H9 (cell line): Measurements from ENCODE around the gene RHBDF1. TPM values are rescaled to one million over a fixed set of nuclear protein-coding genes. Genes with fewer than 3 reads are reported as not detected.

Experiments
- DNase-seq: peaks from one replicate; pipeline ENCODE4 v3.0.0-alpha.2; 2017
- H2AFZ ChIP-seq: one replicate; pipeline ENCODE4 v1.6.1; 2013; ENCODE audit warnings: mild to moderate bottlenecking, low read length, control low read depth, moderate library complexity
- H2AK5ac ChIP-seq: 2 replicates; pipeline ENCODE4 v1.6.1; 2013; ENCODE audit warnings: low read length, control low read depth, mixed read lengths; ENCODE audit not compliant: insufficient read length
- H2BK120ac ChIP-seq: one replicate; pipeline ENCODE4 v1.6.1; 2013; ENCODE audit warnings: low read depth, mild to moderate bottlenecking, low read length, control low read depth, inconsistent platforms; ENCODE audit not compliant: poor library complexity, severe bottlenecking
- H2BK12ac ChIP-seq: 2 replicates; pipeline ENCODE4 v1.6.1; 2013; ENCODE audit warnings: low read length, control low read depth, mixed read lengths, low read depth; ENCODE audit not compliant: insufficient read length
- H2BK15ac ChIP-seq: 2 replicates; pipeline ENCODE4 v1.6.1; 2013; ENCODE audit warnings: low read depth, low read length, control low read depth
- H2BK20ac ChIP-seq: one replicate; pipeline ENCODE4 v1.6.1; 2013; ENCODE audit warnings: low read depth, mild to moderate bottlenecking, low read length, control low read depth, inconsistent platforms; ENCODE audit not compliant: poor library complexity, severe bottlenecking
- H2BK5ac ChIP-seq: 2 replicates; pipeline ENCODE4 v1.6.1; 2013; ENCODE audit warnings: low read length, control low read depth, mixed read lengths; ENCODE audit not compliant: insufficient read length
- H3K14ac ChIP-seq: 2 replicates; pipeline ENCODE4 v1.6.1; 2013; ENCODE audit warnings: low read length, control low read depth; ENCODE audit not compliant: insufficient read depth
- H3K18ac ChIP-seq: 2 replicates; pipeline ENCODE4 v1.6.1; 2013; ENCODE audit warnings: low read depth, mild to moderate bottlenecking, mixed read lengths, low read length, control low read depth; ENCODE audit not compliant: insufficient read length
- H3K23ac ChIP-seq: 2 replicates; pipeline ENCODE4 v1.6.1; 2013; ENCODE audit warnings: low read length, control low read depth, mixed read lengths, low read depth; ENCODE audit not compliant: insufficient read length
- H3K23me2 ChIP-seq: 2 replicates; pipeline ENCODE4 v1.6.1; 2013; ENCODE audit warnings: low read depth, mild to moderate bottlenecking, mixed read lengths, low read length, control low read depth; ENCODE audit not compliant: insufficient read length, poor library complexity, severe bottlenecking
- H3K27ac ChIP-seq: 2 replicates; pipeline ENCODE4 v1.5.1; 2013; ENCODE audit warnings: low read length, control low read depth, mixed read lengths, low read depth; ENCODE audit not compliant: insufficient read length
- H3K27me3 ChIP-seq: 2 replicates; pipeline ENCODE4 v1.6.1; 2013; ENCODE audit warnings: low read length, control low read depth, inconsistent platforms; ENCODE audit not compliant: insufficient read depth
- H3K4ac ChIP-seq: 2 replicates; pipeline ENCODE4 v1.6.1; 2013; ENCODE audit warnings: low read depth, mild to moderate bottlenecking, control low read depth, inconsistent platforms, low read length, moderate library complexity
- H3K4me1 ChIP-seq: 2 replicates; pipeline ENCODE4 v1.6.1; 2013; ENCODE audit warnings: low read length, control low read depth, inconsistent platforms; ENCODE audit not compliant: insufficient read depth
- H3K4me2 ChIP-seq: 2 replicates; pipeline ENCODE4 v1.6.1; 2013; ENCODE audit warnings: low read length, control low read depth, mixed read lengths; ENCODE audit not compliant: insufficient read length, insufficient read depth
- H3K56ac ChIP-seq: 2 replicates; pipeline ENCODE4 v1.6.1; 2013; ENCODE audit warnings: low read depth, mild to moderate bottlenecking, mixed read lengths, low read length, control low read depth; ENCODE audit not compliant: insufficient read length
- H3K79me1 ChIP-seq: 2 replicates; pipeline ENCODE4 v1.6.1; 2013; ENCODE audit warnings: low read depth, mild to moderate bottlenecking, moderate library complexity, low read length, control low read depth, inconsistent platforms; ENCODE audit not compliant: insufficient read depth, poor library complexity, severe bottlenecking
- H3K79me2 ChIP-seq: 2 replicates; pipeline ENCODE4 v1.6.1; 2013; ENCODE audit warnings: low read length, control low read depth, inconsistent platforms; ENCODE audit not compliant: insufficient read depth
- H3K9ac ChIP-seq: 2 replicates; pipeline ENCODE4 v1.6.1; 2013; ENCODE audit warnings: low read length, control low read depth, mixed read lengths; ENCODE audit not compliant: insufficient read length; ENCODE audit errors: extremely low read depth
- H3K9me3 ChIP-seq: one replicate; pipeline ENCODE4 v1.6.1; 2013; ENCODE audit warnings: low read depth, low read length, inconsistent platforms; ENCODE audit not compliant: control insufficient read depth
- H3T11ph ChIP-seq: one replicate; pipeline ENCODE4 v1.6.1; 2013; ENCODE audit warnings: mild to moderate bottlenecking, low read length, control low read depth, inconsistent platforms
- H4K20me1 ChIP-seq: one replicate; pipeline ENCODE4 v1.6.1; 2013; ENCODE audit not compliant: control insufficient read depth, insufficient read length, insufficient read depth
- H4K5ac ChIP-seq: 2 replicates; pipeline ENCODE4 v1.6.1; 2013; ENCODE audit warnings: low read depth, mild to moderate bottlenecking, mixed read lengths, low read length, control low read depth; ENCODE audit not compliant: insufficient read length
- H4K8ac ChIP-seq: replicated peaks from 2 replicates; pipeline ENCODE4 v1.6.1; 2013; ENCODE audit warnings: low read length, control low read depth, mixed read lengths, low read depth; ENCODE audit not compliant: insufficient read length
- H4K91ac ChIP-seq: 2 replicates; pipeline ENCODE4 v1.6.1; 2013; ENCODE audit warnings: low read depth, mild to moderate bottlenecking, moderate library complexity, mixed read lengths, low read length, control low read depth; ENCODE audit not compliant: insufficient read length
- H3K27ac Mint-ChIP-seq, 3 experiments: 2 replicates in 2 of 3; 3 replicates in 1 of 3; pipeline ENCODE4 v1.8.0; 2020 to 2021; ENCODE audit warnings: mixed read lengths in 3 of 3, mild to moderate bottlenecking in 1 of 3, moderate library complexity in 1 of 3
- H3K27me3 Mint-ChIP-seq: 2 replicates; pipeline ENCODE4 v1.8.0; 2021; ENCODE audit warnings: low read depth, mild to moderate bottlenecking, moderate library complexity, mixed read lengths
- H3K36me3 Mint-ChIP-seq, 3 experiments: 2 replicates in 2 of 3; 3 replicates in 1 of 3; pipeline ENCODE4 v1.8.0; 2020 to 2021; ENCODE audit warnings: low read depth in 3 of 3, mixed read lengths in 3 of 3; ENCODE audit not compliant: insufficient read depth in 1 of 3
- H3K4me1 Mint-ChIP-seq, 2 experiments: 2 replicates each; pipeline ENCODE4 v1.8.0; 2020; ENCODE audit warnings: mixed read lengths in 2 of 2
- H3K4me3 Mint-ChIP-seq, 2 experiments: 2 replicates in 1 of 2; 3 replicates in 1 of 2; pipeline ENCODE4 v1.8.0; 2020 to 2021; ENCODE audit warnings: mild to moderate bottlenecking in 2 of 2, mixed read lengths in 2 of 2, moderate library complexity in 1 of 2
- H3K9me3 Mint-ChIP-seq, 2 experiments: 2 replicates in 1 of 2; 3 replicates in 1 of 2; pipeline ENCODE4 v1.8.0; 2020; ENCODE audit warnings: mild to moderate bottlenecking in 2 of 2, mixed read lengths in 2 of 2, moderate library complexity in 1 of 2
- CTCF ChIP-seq: fragments of 200-600 bp; sonication (generic); conservative IDR thresholded peaks from 3 replicates; pipeline ENCODE4 v1.8.0; 2021; ENCODE audit warnings: antibody characterized with exemption, mild to moderate bottlenecking
- WGBS: extraction: QIAGEN DNeasy Blood & Tissue Kit; methylation state at CpG from one replicate; pipeline ENCODE4 v1.1.7; 2013; ENCODE audit warnings: missing lambda C conversion rate, low lambda C conversion rate, mixed read lengths; ENCODE audit not compliant: insufficient read length; ENCODE audit errors: extremely low coverage; 5-methylcytosine and 5-hydroxymethylcytosine counted together
- total RNA-seq: library from RNA; stranded (reverse); gene quantifications from 2 replicates; pipeline ENCODE4 v1.2.1, GENCODE V29; 2021

RHBDF1 gene
- total RNA-seq, 1 experiment from 2014 or later: 34.6 TPM

GRCh38 chr16:62968-63391, 9.5 kb downstream of the RHBDF1 start:
- Mint-ChIP-seq H3K36me3 (peaks cover 18 to 43% (median 39%) of the 10 kb centered on the region in 3 experiments; a peak in 6 of 7 replicates), H3K27ac (no peak overlapping the region)

More at GRCh38 chr16:62968-63391, 9.5 kb downstream of the RHBDF1 start:
- Histone ChIP-seq H3K9ac (no peak overlapping the region), H3K79me1 (no peaks in the 10 kb centered on the region), H3K23me2 (no peaks in the 10 kb centered on the region), H3K14ac (no peak overlapping the region), H4K91ac (no peak overlapping the region), H3K23ac (no peak overlapping the region), H3K4me1 (no peaks in the 10 kb centered on the region), H3K79me2 (no peaks in the 10 kb centered on the region), H3K4ac (no peak overlapping the region), H2AK5ac (no peak overlapping the region), H3K27ac (no peak overlapping the region), H4K20me1 (no peaks in the 10 kb centered on the region), H3K9me3 (no peaks in the 10 kb centered on the region), H3K4me2 (no peak overlapping the region), H2BK20ac (no peak overlapping the region), H2BK120ac (no peak overlapping the region), H2AFZ (no peak overlapping the region), H2BK12ac (no peak overlapping the region), H3K18ac (no peak overlapping the region), H3K56ac (no peak overlapping the region), H3T11ph (no peak overlapping the region), H4K5ac (no peak overlapping the region), H2BK15ac (no peak overlapping the region), H3K27me3 (no peaks in the 10 kb centered on the region), H2BK5ac (no peak overlapping the region), H4K8ac (no peak overlapping the region)
- H3K4me3 Mint-ChIP-seq: no peak overlapping the region
- no peak for TF ChIP-seq CTCF
- H3K27me3 Mint-ChIP-seq: peaks cover 1% of the 10 kb centered on the region; the same call in 1 of the 2 replicates
- no peak for DNase-seq
- no CpG with 5 or more reads among the region's 21 CpGs for WGBS
- H3K9me3 Mint-ChIP-seq: no peaks in the 10 kb centered on the region
- peaks cover 8 to 11% of the 10 kb centered on the region in 2 experiments for H3K4me1 Mint-ChIP-seq
